Muscle of arm (tissue), 12 donors: ENCODE data around the gene OGT. TPM values are rescaled to one million over a fixed set of nuclear protein-coding genes. Genes with fewer than 3 reads are reported as not detected.
"Not testable (repeated sequence)": the region's sequence is repeated elsewhere in the genome, so short reads cannot be mapped to it uniquely, and the experiment has no call there.

Experiments used
- DNase-seq: peaks from one replicate; pipeline ENCODE4 v3.0.0-alpha.2; 2013
- polyA plus RNA-seq, 12 donors: library from polyadenylated mRNA; unstranded; fragments of 120-200 nt; gene quantifications; one replicate each; pipeline ENCODE4 v1.2.1, GENCODE V29; 2013; ENCODE audit not compliant: insufficient read length in 12 of 12

The OGT gene
- polyA plus RNA-seq, 12 donors = 81.4 to 226 (median 133) TPM; not detected in 1

GRCh38 chrX:71579136-71579989 lies 46.5 kb downstream of the OGT start:
- DNase-seq = no peak

GRCh38 chrX:71579990-71580380 lies 47.1 kb downstream of the OGT start:
- no peak for DNase-seq

- DNase-seq = no peak
Observed at GRCh38 chrX:71581210-71581609, 48.3 kb downstream of the OGT start.

GRCh38 chrX:71586929-71587328 lies 54.0 kb downstream of the OGT start:
- DNase-seq = no peak

GRCh38 chrX:71593210-71593609 lies 60.3 kb downstream of the OGT start:
- not testable (repeated sequence) for DNase-seq

- no peak for DNase-seq
Observed at GRCh38 chrX:71599965-71600364, 67.1 kb downstream of the OGT start.

GRCh38 chrX:71603618-71604017 lies 70.7 kb downstream of the OGT start:
- no peak for DNase-seq

GRCh38 chrX:71604141-71604540 lies 71.2 kb downstream of the OGT start:
- DNase-seq = no peak

- no peak for DNase-seq
Observed at GRCh38 chrX:71604796-71605568, 72.1 kb downstream of the OGT start.

GRCh38 chrX:71606536-71607216 lies 73.8 kb downstream of the OGT start:
- no peak for DNase-seq

- DNase-seq = no peak
Observed at GRCh38 chrX:71607488-71607887, 74.6 kb downstream of the OGT start.

- DNase-seq = no peak
Observed at GRCh38 chrX:71609095-71609750, 76.3 kb downstream of the OGT start.

GRCh38 chrX:71611736-71612135 lies 78.8 kb downstream of the OGT start:
- not testable (repeated sequence) for DNase-seq

- no peak for DNase-seq
Observed at GRCh38 chrX:71612256-71612655, 79.4 kb downstream of the OGT start.

GRCh38 chrX:71615056-71615455 lies 82.2 kb downstream of the OGT start:
- DNase-seq = no peak

GRCh38 chrX:71615954-71616353 lies 83.0 kb downstream of the OGT start:
- no peak for DNase-seq

- DNase-seq = no peak
Observed at GRCh38 chrX:71616672-71617529, 84.0 kb downstream of the OGT start.

- no peak for DNase-seq
Observed at GRCh38 chrX:71617742-71618141, 84.8 kb downstream of the OGT start.

GRCh38 chrX:71618303-71618721 lies 85.4 kb downstream of the OGT start, which contains the start of gene CXCR3:
TSS of gene CXCR3 (minus strand) at chrX:71618511. CDS start at chrX:71618449, 62 bp downstream.
- DNase-seq = no peak

GRCh38 chrX:71618787-71619186 lies 85.9 kb downstream of the OGT start:
- DNase-seq = no peak

GRCh38 chrX:71619193-71619592 lies 86.3 kb downstream of the OGT start:
- no peak for DNase-seq
